NCI-H1417 treated with DMSO at 0.1 percent for 48 hours (cell line): Measurements from ENCODE around the gene CYP1B1.

ENCODE experiments used
- DNase-seq: peaks from one replicate; lab custom pipeline; 2025; lab: John Stamatoyannopoulos, UW

Gene CYP1B1

GRCh38 chr2:38074764-38075506, 1.0 kb downstream of the CYP1B1 start:
- no peak for DNase-seq

GRCh38 chr2:38074058-38074763, 1.7 kb downstream of the CYP1B1 start:
- DNase-seq: no peak

- no peak for DNase-seq
These were observed 2.5 kb downstream of the CYP1B1 start for GRCh38 chr2:38073211-38074057.

GRCh38 chr2:38070438-38070837, 5.5 kb downstream of the CYP1B1 start:
- no peak for DNase-seq

- DNase-seq: no peak
These were observed 7.7 kb downstream of the CYP1B1 start for GRCh38 chr2:38068234-38068633.

- no peak for DNase-seq
These were observed 9.4 kb downstream of the CYP1B1 start for GRCh38 chr2:38066421-38067115.

- no peak for DNase-seq
These were observed 10.3 kb downstream of the CYP1B1 start for GRCh38 chr2:38065502-38066135.

- DNase-seq: no peak
These were observed 11.0 kb downstream of the CYP1B1 start for GRCh38 chr2:38064801-38065501.

GRCh38 chr2:38060236-38061018, 15.5 kb downstream of the CYP1B1 start:
- DNase-seq: no peak

GRCh38 chr2:38057651-38058410, 18.1 kb downstream of the CYP1B1 start:
- DNase-seq: no peak

- no peak for DNase-seq
These were observed 19.7 kb downstream of the CYP1B1 start for GRCh38 chr2:38056216-38056615.

GRCh38 chr2:38045811-38046210, 30.1 kb downstream of the CYP1B1 start:
- DNase-seq: no peak

- no peak for DNase-seq
These were observed 36.6 kb downstream of the CYP1B1 start for GRCh38 chr2:38039121-38039910.

- DNase-seq: no peak
These were observed 37.3 kb downstream of the CYP1B1 start for GRCh38 chr2:38038682-38039081.

GRCh38 chr2:38037757-38038621, 38.0 kb downstream of the CYP1B1 start:
- no peak for DNase-seq

GRCh38 chr2:38037325-38037724, 38.6 kb downstream of the CYP1B1 start:
- no peak for DNase-seq

- no peak for DNase-seq
These were observed 40.0 kb downstream of the CYP1B1 start for GRCh38 chr2:38035968-38036367.

GRCh38 chr2:38033646-38034045, 42.3 kb downstream of the CYP1B1 start:
- DNase-seq: no peak
